ENCODE measurements around the gene SCRN1. TPM values are rescaled to one million over a fixed set of nuclear protein-coding genes. Genes with fewer than 3 reads are reported as not detected.

Gene SCRN1
- total RNA-seq, 1 donor: 45.6 TPM

DNA sequence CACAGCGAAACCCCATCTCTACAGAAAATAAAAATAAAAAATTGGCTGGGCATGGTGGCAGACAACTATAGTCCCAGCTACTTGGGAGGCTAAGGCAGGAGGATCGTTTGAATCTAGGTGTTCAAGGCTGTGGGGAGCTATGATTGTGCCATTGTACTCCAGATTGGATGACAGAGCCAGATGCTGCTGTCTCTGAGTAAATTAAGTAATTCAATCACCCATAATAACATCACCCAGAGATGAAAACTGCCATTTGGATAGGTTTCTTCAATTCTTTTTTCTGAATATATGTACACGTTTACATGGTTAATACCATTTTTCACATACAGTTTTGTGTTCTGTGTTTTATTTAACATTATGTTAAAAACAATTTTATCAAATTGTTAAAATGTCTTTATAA, 104.0 kb downstream of the SCRN1 start:
- Histone ChIP-seq H3K9me3 (ENCODE audit: low read depth, low read length) (no peaks in the 10 kb centered on the region), H3K27me3 (ENCODE audit: insufficient read depth, low read length) (peaks cover 13% of the 10 kb centered on the region), H2AFZ (ENCODE audit: low read length) (no peak overlapping the region), H4K20me1 (ENCODE audit: insufficient read depth, low read length) (no peaks in the 10 kb centered on the region), H3K4me1 (ENCODE audit: insufficient read depth, low read length) (no peaks in the 10 kb centered on the region), H3K79me2 (ENCODE audit: insufficient read depth, low read length) (no peaks in the 10 kb centered on the region), H3K4me3 (ENCODE audit: insufficient read depth, low read length) (no peak overlapping the region), H3K27ac (ENCODE audit: low read depth, low read length) (no peak overlapping the region), H3K36me3 (ENCODE audit: insufficient read depth, low read length) (no peaks in the 10 kb centered on the region), H3K4me2 (ENCODE audit: insufficient read depth, low read length) (no peak overlapping the region)
- DNase-seq (ENCODE audit: insufficient read length, low spot score, missing footprints): no peak
- TF ChIP-seq CTCF (IDR thresholded peaks at IDR 0.05; ENCODE audit: extremely low read depth, low read depth, low read length): no peak

DNA sequence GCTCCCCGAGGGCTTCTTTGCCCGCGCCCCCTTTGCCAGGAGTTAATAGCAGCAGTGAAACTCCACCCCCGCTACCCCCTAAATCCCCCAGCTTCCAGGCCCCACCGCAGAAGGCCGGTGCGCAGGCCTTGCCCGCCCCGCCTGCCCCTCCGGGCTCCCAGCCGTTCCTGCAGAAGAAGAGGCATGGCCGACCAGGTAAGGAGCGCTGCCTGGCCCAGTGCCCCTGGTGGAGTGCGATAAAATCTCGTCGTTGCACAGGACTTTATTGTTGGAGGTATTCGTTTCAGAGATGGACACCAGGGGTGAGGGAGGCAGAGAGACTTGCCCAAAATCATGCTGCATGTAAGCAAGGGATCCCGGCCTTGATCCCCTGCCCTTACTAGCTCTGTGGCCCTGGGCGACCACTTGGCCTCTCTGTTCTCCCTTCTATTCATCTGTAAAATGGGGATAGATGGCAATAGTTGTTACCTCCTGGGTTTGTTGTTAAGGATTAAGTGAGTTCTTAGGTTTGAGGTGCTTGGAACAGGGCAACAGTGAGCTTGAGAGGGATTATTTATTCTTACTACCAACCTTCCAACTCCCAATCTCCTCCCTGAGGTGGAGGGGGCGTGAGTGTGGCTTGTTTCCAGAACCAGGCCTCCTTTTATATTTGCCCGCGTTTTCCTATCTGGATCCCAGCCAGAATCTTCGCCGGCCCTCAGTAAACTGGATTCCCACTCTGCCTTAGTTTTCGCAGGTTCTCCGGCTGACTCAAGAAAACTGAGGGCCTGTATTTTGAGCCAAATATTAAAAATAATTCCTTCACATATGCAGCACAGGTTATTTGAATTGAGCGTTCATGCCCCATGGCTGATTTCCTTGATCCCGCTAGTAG, 105.0 kb downstream of the SCRN1 start:
- no peaks in the 10 kb centered on the region for H3K36me3 ChIP-seq (ENCODE audit: insufficient read depth, low read length)
- no peak for DNase-seq (ENCODE audit: insufficient read length, low spot score, missing footprints)
- H3K4me2 ChIP-seq (ENCODE audit: insufficient read depth, low read length): no peak overlapping the region
- H2AFZ ChIP-seq (ENCODE audit: low read length): no peak overlapping the region
- no peak for TF ChIP-seq CTCF (IDR thresholded peaks at IDR 0.05; ENCODE audit: extremely low read depth, low read depth, low read length)
- no peaks in the 10 kb centered on the region for H3K79me2 ChIP-seq (ENCODE audit: insufficient read depth, low read length)
- no peaks in the 10 kb centered on the region for H3K4me1 ChIP-seq (ENCODE audit: insufficient read depth, low read length)
- peaks cover 13% of the 10 kb centered on the region for H3K27me3 ChIP-seq (ENCODE audit: insufficient read depth, low read length)
- H3K9me3 ChIP-seq (ENCODE audit: low read depth, low read length): no peaks in the 10 kb centered on the region
- no peaks in the 10 kb centered on the region for H4K20me1 ChIP-seq (ENCODE audit: insufficient read depth, low read length)
- H3K4me3 ChIP-seq (ENCODE audit: insufficient read depth, low read length): no peak overlapping the region
- no peak overlapping the region for H3K27ac ChIP-seq (ENCODE audit: low read depth, low read length)

DNA sequence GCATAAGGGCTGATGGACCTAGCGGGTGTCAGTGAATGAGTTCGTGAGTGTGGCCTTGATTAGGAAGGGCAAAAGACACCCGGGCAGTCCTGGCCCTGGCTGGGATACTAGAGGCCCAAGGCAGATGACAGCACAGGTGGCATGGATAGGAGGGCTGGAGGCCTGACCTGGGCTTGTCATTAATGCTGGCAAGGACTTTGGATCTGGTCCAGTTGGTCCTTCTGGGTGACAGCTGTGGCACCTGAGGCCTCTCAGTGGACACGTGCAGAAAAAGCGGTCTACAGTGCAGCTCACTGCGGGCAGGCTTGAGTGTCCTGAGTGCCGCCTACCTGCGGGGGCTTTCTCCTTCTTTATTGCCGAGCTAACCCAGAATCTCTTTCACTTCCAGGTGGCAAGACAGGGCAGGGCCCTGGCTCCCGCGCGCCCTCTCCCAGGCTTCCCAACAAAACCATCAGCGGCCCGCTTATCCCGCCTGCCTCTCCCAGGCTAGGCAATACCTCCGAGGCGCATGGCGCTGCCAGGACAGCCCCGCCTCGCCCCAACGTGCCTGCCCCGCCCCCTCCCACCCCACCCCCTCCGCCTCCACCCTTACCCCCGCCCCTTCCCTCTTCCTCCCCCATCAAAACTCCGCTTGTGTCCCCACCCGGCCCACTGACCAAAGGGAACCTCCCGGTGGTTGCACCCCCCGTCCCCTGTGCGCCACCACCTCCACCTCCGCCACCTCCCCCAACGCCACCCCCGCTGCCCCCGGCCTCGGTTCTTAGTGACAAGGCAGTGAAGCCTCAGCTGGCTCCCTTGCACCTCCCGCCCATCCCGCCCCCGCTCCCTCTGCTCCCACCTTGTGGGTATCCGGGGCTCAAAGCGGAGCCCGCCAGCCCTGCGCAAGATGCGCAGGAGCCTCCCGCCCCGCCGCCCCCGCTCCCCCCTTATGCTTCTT, 105.9 kb downstream of the SCRN1 start:
- H3K27ac ChIP-seq (ENCODE audit: low read depth, low read length): no peak overlapping the region
- H3K4me1 ChIP-seq (ENCODE audit: insufficient read depth, low read length): no peaks in the 10 kb centered on the region
- TF ChIP-seq CTCF (IDR thresholded peaks at IDR 0.05; ENCODE audit: extremely low read depth, low read depth, low read length): no peak
- H3K36me3 ChIP-seq (ENCODE audit: insufficient read depth, low read length): no peaks in the 10 kb centered on the region
- H2AFZ ChIP-seq (ENCODE audit: low read length): no peak overlapping the region
- H3K9me3 ChIP-seq (ENCODE audit: low read depth, low read length): no peaks in the 10 kb centered on the region
- no peak overlapping the region for H3K4me3 ChIP-seq (ENCODE audit: insufficient read depth, low read length)
- no peaks in the 10 kb centered on the region for H3K79me2 ChIP-seq (ENCODE audit: insufficient read depth, low read length)
- peak; percentile 79 for DNase-seq (ENCODE audit: insufficient read length, low spot score, missing footprints)
- H3K27me3 ChIP-seq (ENCODE audit: insufficient read depth, low read length): peaks cover 11% of the 10 kb centered on the region
- peak overlapping the region; percentile 8 for H3K4me2 ChIP-seq (ENCODE audit: insufficient read depth, low read length)
- H4K20me1 ChIP-seq (ENCODE audit: insufficient read depth, low read length): no peaks in the 10 kb centered on the region

DNA sequence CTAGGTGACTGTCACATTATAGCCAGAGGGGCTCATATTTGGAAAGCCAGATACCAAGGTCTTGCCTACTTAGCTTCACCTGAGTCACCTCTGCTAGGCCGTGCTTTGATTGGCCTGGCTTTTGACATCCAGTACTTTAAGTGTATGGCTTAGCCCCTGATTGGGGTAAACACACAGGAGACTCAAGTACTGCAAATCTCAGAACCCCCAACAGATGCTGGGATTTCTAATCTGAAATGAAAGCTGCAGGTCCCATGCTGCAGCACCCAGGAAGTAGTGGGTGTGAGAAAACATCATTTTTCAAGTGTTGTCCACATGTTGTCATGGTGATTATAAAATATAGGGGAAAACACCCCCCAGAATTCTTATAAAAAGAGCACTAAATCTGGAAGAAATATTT, 107.1 kb downstream of the SCRN1 start:
- Histone ChIP-seq H3K4me1 (ENCODE audit: insufficient read depth, low read length) (no peaks in the 10 kb centered on the region), H3K4me2 (ENCODE audit: insufficient read depth, low read length) (no peak overlapping the region), H3K27me3 (ENCODE audit: insufficient read depth, low read length) (peaks cover 11% of the 10 kb centered on the region), H3K27ac (ENCODE audit: low read depth, low read length) (no peak overlapping the region), H3K79me2 (ENCODE audit: insufficient read depth, low read length) (no peaks in the 10 kb centered on the region), H3K36me3 (ENCODE audit: insufficient read depth, low read length) (no peaks in the 10 kb centered on the region), H3K4me3 (ENCODE audit: insufficient read depth, low read length) (no peak overlapping the region), H4K20me1 (ENCODE audit: insufficient read depth, low read length) (no peaks in the 10 kb centered on the region), H3K9me3 (ENCODE audit: low read depth, low read length) (no peaks in the 10 kb centered on the region), H2AFZ (ENCODE audit: low read length) (no peak overlapping the region)
- no peak for TF ChIP-seq CTCF (IDR thresholded peaks at IDR 0.05; ENCODE audit: extremely low read depth, low read depth, low read length)
- no peak for DNase-seq (ENCODE audit: insufficient read length, low spot score, missing footprints)
